ENCODE measurements around the gene TIFAB. TPM values are rescaled to one million over a fixed set of nuclear protein-coding genes. Genes with fewer than 3 reads are reported as not detected.

The TIFAB gene
- polyA plus RNA-seq, 1 donor: 1.4 TPM

GRCh38 chr5:135448791-135449507 is 3.2 kb downstream of the TIFAB start:
- H3K36me3 ChIP-seq (ENCODE audit: control insufficient read depth, insufficient read depth, low read length): no peaks in the 10 kb centered on the region
- DNase-seq: no peak
- H3K4me3 ChIP-seq (ENCODE audit: low read length): no peak overlapping the region
- no CpG with 5 or more reads among the region's 9 CpGs for WGBS (ENCODE audit: insufficient coverage, low lambda C conversion rate)
- H3K4me1 ChIP-seq (ENCODE audit: control insufficient read depth, insufficient read depth, low read length): no peaks in the 10 kb centered on the region
- no peaks in the 10 kb centered on the region for H3K9me3 ChIP-seq (ENCODE audit: control insufficient read depth, low read depth, low read length)
- no peak overlapping the region for H3K27ac ChIP-seq (ENCODE audit: low read length)
- peaks cover 10% of the 10 kb centered on the region for H3K27me3 ChIP-seq (ENCODE audit: control insufficient read depth, insufficient read depth, low read length)

GRCh38 chr5:135448071-135448739 is 3.9 kb downstream of the TIFAB start:
- Histone ChIP-seq H3K4me1 (ENCODE audit: control insufficient read depth, insufficient read depth, low read length) (no peaks in the 10 kb centered on the region), H3K27ac (ENCODE audit: low read length) (no peak overlapping the region), H3K4me3 (ENCODE audit: low read length) (no peak overlapping the region), H3K36me3 (ENCODE audit: control insufficient read depth, insufficient read depth, low read length) (no peaks in the 10 kb centered on the region), H3K27me3 (ENCODE audit: control insufficient read depth, insufficient read depth, low read length) (peaks cover 10% of the 10 kb centered on the region), H3K9me3 (ENCODE audit: control insufficient read depth, low read depth, low read length) (no peaks in the 10 kb centered on the region)
- WGBS (ENCODE audit: insufficient coverage, low lambda C conversion rate): no CpG with 5 or more reads among the region's 9 CpGs
- DNase-seq: no peak

GRCh38 chr5:135447298-135447929 is 4.7 kb downstream of the TIFAB start, which contains the start of gene DCANP1:
Gene DCANP1 (minus strand): TSS chr5:135447348. CDS start chr5:135447108, 240 bp downstream.
- Histone ChIP-seq H3K9me3 (ENCODE audit: control insufficient read depth, low read depth, low read length) (no peaks in the 10 kb centered on the region), H3K27me3 (ENCODE audit: control insufficient read depth, insufficient read depth, low read length) (peaks cover 10% of the 10 kb centered on the region)
- no CpG with 5 or more reads among the region's 5 CpGs for WGBS (ENCODE audit: insufficient coverage, low lambda C conversion rate)

GRCh38 chr5:135446615-135447014 is 5.5 kb downstream of the TIFAB start:
- no peak for DNase-seq
- no peak overlapping the region for H3K27ac ChIP-seq (ENCODE audit: low read length)
- H3K4me3 ChIP-seq (ENCODE audit: low read length): no peak overlapping the region
- H3K36me3 ChIP-seq (ENCODE audit: control insufficient read depth, insufficient read depth, low read length): no peaks in the 10 kb centered on the region
- peaks cover 10% of the 10 kb centered on the region for H3K27me3 ChIP-seq (ENCODE audit: control insufficient read depth, insufficient read depth, low read length)
- WGBS (ENCODE audit: insufficient coverage, low lambda C conversion rate): no CpG with 5 or more reads among the region's 7 CpGs
- H3K9me3 ChIP-seq (ENCODE audit: control insufficient read depth, low read depth, low read length): no peaks in the 10 kb centered on the region
- H3K4me1 ChIP-seq (ENCODE audit: control insufficient read depth, insufficient read depth, low read length): no peaks in the 10 kb centered on the region

More at GRCh38 chr5:135447298-135447929, 4.7 kb downstream of the TIFAB start, which contains the start of gene DCANP1:
- Histone ChIP-seq H3K27ac (ENCODE audit: low read length) (no peak within 1 kb of the TSS), H3K4me3 (ENCODE audit: low read length) (no peak within 1 kb of the TSS), H3K4me1 (ENCODE audit: control insufficient read depth, insufficient read depth, low read length) (no peaks in the 10 kb centered on the region), H3K36me3 (ENCODE audit: control insufficient read depth, insufficient read depth, low read length) (no peaks in the 10 kb centered on the region)
- no peak for DNase-seq

GRCh38 chr5:135446206-135446605 is 5.9 kb downstream of the TIFAB start:
- DNase-seq: no peak
- no CpG with 5 or more reads among the region's 9 CpGs for WGBS (ENCODE audit: insufficient coverage, low lambda C conversion rate)

GRCh38 chr5:135445306-135445985 is 6.7 kb downstream of the TIFAB start:
- Histone ChIP-seq H3K9me3 (ENCODE audit: control insufficient read depth, low read depth, low read length) (no peaks in the 10 kb centered on the region), H3K4me3 (ENCODE audit: low read length) (no peak overlapping the region), H3K36me3 (ENCODE audit: control insufficient read depth, insufficient read depth, low read length) (no peaks in the 10 kb centered on the region), H3K4me1 (ENCODE audit: control insufficient read depth, insufficient read depth, low read length) (no peaks in the 10 kb centered on the region), H3K27me3 (ENCODE audit: control insufficient read depth, insufficient read depth, low read length) (peaks cover 8% of the 10 kb centered on the region), H3K27ac (ENCODE audit: low read length) (no peak overlapping the region)
- no peak for DNase-seq
- no CpG with 5 or more reads among the region's 14 CpGs for WGBS (ENCODE audit: insufficient coverage, low lambda C conversion rate)

More at GRCh38 chr5:135446206-135446605, 5.9 kb downstream of the TIFAB start:
- no peak overlapping the region for H3K4me3 ChIP-seq (ENCODE audit: low read length)
- no peaks in the 10 kb centered on the region for H3K9me3 ChIP-seq (ENCODE audit: control insufficient read depth, low read depth, low read length)
- H3K27me3 ChIP-seq (ENCODE audit: control insufficient read depth, insufficient read depth, low read length): peaks cover 10% of the 10 kb centered on the region
- H3K27ac ChIP-seq (ENCODE audit: low read length): no peak overlapping the region
- H3K36me3 ChIP-seq (ENCODE audit: control insufficient read depth, insufficient read depth, low read length): no peaks in the 10 kb centered on the region
- no peaks in the 10 kb centered on the region for H3K4me1 ChIP-seq (ENCODE audit: control insufficient read depth, insufficient read depth, low read length)

GRCh38 chr5:135444881-135445280 is 7.3 kb downstream of the TIFAB start:
- peaks cover 8% of the 10 kb centered on the region for H3K27me3 ChIP-seq (ENCODE audit: control insufficient read depth, insufficient read depth, low read length)
- H3K4me3 ChIP-seq (ENCODE audit: low read length): no peak overlapping the region
- H3K4me1 ChIP-seq (ENCODE audit: control insufficient read depth, insufficient read depth, low read length): no peaks in the 10 kb centered on the region
- H3K27ac ChIP-seq (ENCODE audit: low read length): no peak overlapping the region
- no CpG with 5 or more reads among the region's 6 CpGs for WGBS (ENCODE audit: insufficient coverage, low lambda C conversion rate)
- no peaks in the 10 kb centered on the region for H3K36me3 ChIP-seq (ENCODE audit: control insufficient read depth, insufficient read depth, low read length)
- DNase-seq: no peak
- H3K9me3 ChIP-seq (ENCODE audit: control insufficient read depth, low read depth, low read length): no peaks in the 10 kb centered on the region

GRCh38 chr5:135444360-135444759 is 7.8 kb downstream of the TIFAB start:
- Histone ChIP-seq H3K36me3 (ENCODE audit: control insufficient read depth, insufficient read depth, low read length) (no peaks in the 10 kb centered on the region), H3K4me1 (ENCODE audit: control insufficient read depth, insufficient read depth, low read length) (no peaks in the 10 kb centered on the region), H3K4me3 (ENCODE audit: low read length) (no peak overlapping the region), H3K27me3 (ENCODE audit: control insufficient read depth, insufficient read depth, low read length) (peaks cover 8% of the 10 kb centered on the region), H3K27ac (ENCODE audit: low read length) (no peak overlapping the region), H3K9me3 (ENCODE audit: control insufficient read depth, low read depth, low read length) (no peaks in the 10 kb centered on the region)
- no CpG with 5 or more reads among the region's 13 CpGs for WGBS (ENCODE audit: insufficient coverage, low lambda C conversion rate)
- DNase-seq: no peak

- no peak for DNase-seq
- H3K27ac ChIP-seq (ENCODE audit: low read length): no peak overlapping the region
- no CpG with 5 or more reads among the region's 6 CpGs for WGBS (ENCODE audit: insufficient coverage, low lambda C conversion rate)
These were observed 8.8 kb downstream of the TIFAB start for GRCh38 chr5:135443161-135443960.

More at GRCh38 chr5:135443161-135443960, 8.8 kb downstream of the TIFAB start:
- Histone ChIP-seq H3K4me3 (ENCODE audit: low read length) (no peak overlapping the region), H3K27me3 (ENCODE audit: control insufficient read depth, insufficient read depth, low read length) (peaks cover under 1% of the 10 kb centered on the region), H3K9me3 (ENCODE audit: control insufficient read depth, low read depth, low read length) (no peaks in the 10 kb centered on the region), H3K36me3 (ENCODE audit: control insufficient read depth, insufficient read depth, low read length) (no peaks in the 10 kb centered on the region), H3K4me1 (ENCODE audit: control insufficient read depth, insufficient read depth, low read length) (no peaks in the 10 kb centered on the region)

Data from large intestine (tissue), 3 donors.